GM20000 (cell line): ENCODE measurements around the gene RASA3.

Source experiments
- DNase-seq: peaks from one replicate; pipeline ENCODE4 v3.0.0; 2012; ENCODE audit warnings: low spot score
- TF ChIP-seq, protein P1 (sequence below): IDR thresholded peaks from 2 replicates; pipeline ENCODE4 v1.5.1; 2012; ENCODE audit warnings: mild to moderate bottlenecking, control low read depth; ENCODE audit errors: extremely low read depth, missing control alignments

The RASA3 gene

GRCh38 chr13:113996912-113997745 is 135.3 kb downstream of the RASA3 start:
- TF ChIP-seq, protein P1, sequence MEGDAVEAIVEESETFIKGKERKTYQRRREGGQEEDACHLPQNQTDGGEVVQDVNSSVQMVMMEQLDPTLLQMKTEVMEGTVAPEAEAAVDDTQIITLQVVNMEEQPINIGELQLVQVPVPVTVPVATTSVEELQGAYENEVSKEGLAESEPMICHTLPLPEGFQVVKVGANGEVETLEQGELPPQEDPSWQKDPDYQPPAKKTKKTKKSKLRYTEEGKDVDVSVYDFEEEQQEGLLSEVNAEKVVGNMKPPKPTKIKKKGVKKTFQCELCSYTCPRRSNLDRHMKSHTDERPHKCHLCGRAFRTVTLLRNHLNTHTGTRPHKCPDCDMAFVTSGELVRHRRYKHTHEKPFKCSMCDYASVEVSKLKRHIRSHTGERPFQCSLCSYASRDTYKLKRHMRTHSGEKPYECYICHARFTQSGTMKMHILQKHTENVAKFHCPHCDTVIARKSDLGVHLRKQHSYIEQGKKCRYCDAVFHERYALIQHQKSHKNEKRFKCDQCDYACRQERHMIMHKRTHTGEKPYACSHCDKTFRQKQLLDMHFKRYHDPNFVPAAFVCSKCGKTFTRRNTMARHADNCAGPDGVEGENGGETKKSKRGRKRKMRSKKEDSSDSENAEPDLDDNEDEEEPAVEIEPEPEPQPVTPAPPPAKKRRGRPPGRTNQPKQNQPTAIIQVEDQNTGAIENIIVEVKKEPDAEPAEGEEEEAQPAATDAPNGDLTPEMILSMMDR = no peak
- DNase-seq = no peak

- DNase-seq = no peak
- TF ChIP-seq, protein P1 = no peak
Observed at GRCh38 chr13:113996081-113996911, 136.1 kb downstream of the RASA3 start.

DNA sequence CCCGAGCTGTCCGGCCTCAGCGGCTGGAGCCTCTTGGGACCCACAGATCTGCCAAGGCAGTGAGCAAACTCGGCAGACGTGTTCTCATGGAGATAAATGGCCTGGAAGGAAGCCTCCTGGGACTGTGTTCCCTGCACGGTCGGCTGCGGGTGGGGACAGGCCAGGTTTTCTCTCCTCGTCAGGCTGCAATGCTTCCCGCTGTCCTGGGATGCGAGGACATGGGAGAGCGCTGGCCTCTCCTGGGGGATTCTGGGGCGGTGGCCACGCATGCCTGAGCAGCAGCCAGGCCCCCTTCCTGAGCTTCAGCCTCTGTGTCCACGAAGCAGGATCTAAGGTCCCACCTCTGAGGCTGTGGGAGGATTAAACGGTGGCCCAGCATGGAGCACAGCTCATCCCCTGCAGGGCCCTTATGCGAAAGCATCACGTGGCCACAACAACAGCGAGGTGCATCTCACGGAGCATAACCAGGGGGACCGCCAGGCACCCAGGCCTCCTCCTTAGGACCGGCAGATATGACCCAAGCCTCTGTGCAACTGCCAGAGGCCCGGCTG is 137.3 kb downstream of the RASA3 start:
- no peak for DNase-seq
- TF ChIP-seq, protein P1 = no peak

GRCh38 chr13:113992276-113993005 is 140.0 kb downstream of the RASA3 start:
- DNase-seq = no peak
- TF ChIP-seq, protein P1 = no peak

DNA sequence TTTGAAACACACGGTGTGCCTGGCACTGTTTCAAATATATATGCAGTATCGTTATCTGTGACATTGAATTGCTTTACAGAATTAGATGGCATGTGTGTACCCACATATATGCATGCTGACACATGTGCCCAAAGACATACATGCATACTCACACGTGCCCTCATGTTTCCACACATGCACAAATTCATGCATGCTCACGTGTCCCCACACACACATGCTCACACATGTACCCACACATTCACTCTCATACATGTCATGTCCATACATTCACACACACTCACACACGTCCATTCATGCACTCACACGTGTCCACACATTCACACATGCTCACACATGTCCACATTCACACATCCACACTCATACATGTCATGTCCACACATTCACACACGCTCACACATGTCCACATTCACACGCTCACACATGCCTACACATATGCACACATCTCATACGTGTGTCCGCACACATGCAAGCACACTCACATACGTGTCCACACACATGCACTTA is 140.7 kb downstream of the RASA3 start:
- TF ChIP-seq, protein P1 = no peak
- DNase-seq = no peak

DNA sequence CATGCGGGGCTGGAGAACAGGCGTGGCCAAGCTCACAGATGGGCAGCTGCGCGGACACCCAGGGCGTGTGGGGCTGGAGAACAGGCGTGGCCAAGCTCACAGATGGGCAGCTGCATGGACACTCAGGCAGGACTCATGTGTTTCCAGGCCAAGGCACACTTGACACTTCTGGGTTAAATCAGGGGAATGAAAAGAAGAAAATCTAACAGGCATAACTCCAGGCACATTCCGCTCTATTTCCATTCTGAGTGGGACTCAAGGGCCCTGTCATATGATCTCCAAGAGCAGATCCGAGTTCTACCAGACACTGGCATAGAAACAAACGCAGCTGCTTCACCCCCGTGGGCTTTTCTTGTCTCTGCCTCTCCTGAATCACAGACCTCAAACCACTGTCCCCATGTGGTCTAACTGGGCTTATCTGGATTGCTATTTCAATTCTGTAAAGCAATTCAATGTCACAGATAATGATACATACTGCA is 141.2 kb downstream of the RASA3 start:
- DNase-seq = no peak
- TF ChIP-seq, protein P1 = no peak
